SK-N-SH treated with all-trans-retinoic acid at 6 μM for 48 hours (cell line): Measurements from ENCODE around the gene MYO3B.

ENCODE experiments used
- ATAC-seq: fragments of 200-7000 bp; cut with Tn5 transposase; 3 replicates; pipeline ENCODE4 v1.9.1; 2020; ENCODE audit warnings: mild to moderate bottlenecking, moderate library complexity
- ARNTL ChIP-seq: fragments of 450-650 bp; formaldehyde crosslinking; IDR thresholded peaks from 2 replicates; pipeline ENCODE4 v1.5.0; 2020; ENCODE audit warnings: low read depth, mild to moderate bottlenecking, moderate library complexity, borderline replicate concordance
- BACH2 ChIP-seq: fragments of 250-450 bp; sonication (Bioruptor Pico); IDR thresholded peaks from 2 replicates; pipeline ENCODE4 v1.9.0; 2021; ENCODE audit warnings: mild to moderate bottlenecking, borderline replicate concordance
- CSDC2 ChIP-seq: fragments of 250-450 bp; sonication (Bioruptor Pico); IDR thresholded peaks from 2 replicates; pipeline ENCODE4 v1.5.0; 2020; ENCODE audit warnings: mild to moderate bottlenecking, moderate library complexity
- ESRRG ChIP-seq: fragments of 250-450 bp; sonication (Bioruptor Pico); IDR thresholded peaks from 2 replicates; pipeline ENCODE4 v1.6.1; 2021; ENCODE audit warnings: mild to moderate bottlenecking
- GLIS3 ChIP-seq: fragments of 250-450 bp; sonication (Bioruptor Pico); IDR thresholded peaks from 2 replicates; pipeline ENCODE4 v1.5.0; 2020; ENCODE audit warnings: mild to moderate bottlenecking, moderate library complexity
- ISL1 ChIP-seq: fragments of 250-450 bp; sonication (Bioruptor Pico); IDR thresholded peaks from 2 replicates; pipeline ENCODE4 v2.1.2; 2022; ENCODE audit warnings: mild to moderate bottlenecking, moderate library complexity
- OSR1 ChIP-seq: fragments of 250-450 bp; sonication (Bioruptor Pico); IDR thresholded peaks from 2 replicates; pipeline ENCODE4 v1.8.0; 2022; ENCODE audit warnings: moderate library complexity, mild to moderate bottlenecking, inconsistent platforms
- PPARA ChIP-seq: fragments of 250-450 bp; sonication (Bioruptor Pico); IDR thresholded peaks from 2 replicates; pipeline ENCODE4 v1.5.0; 2020; ENCODE audit warnings: mild to moderate bottlenecking, borderline replicate concordance
- RARB ChIP-seq: fragments of 250-450 bp; sonication (Bioruptor Pico); IDR thresholded peaks from 2 replicates; pipeline ENCODE4 v1.8.0; 2021; ENCODE audit warnings: mild to moderate bottlenecking, moderate library complexity
- SNAI2 ChIP-seq: fragments of 250-450 bp; sonication (Bioruptor Pico); IDR thresholded peaks from 2 replicates; pipeline ENCODE4 v1.5.0; 2020; ENCODE audit warnings: mild to moderate bottlenecking, moderate library complexity
- TCF4 ChIP-seq: fragments of 250-450 bp; sonication (Bioruptor Pico); IDR thresholded peaks from 2 replicates; pipeline ENCODE4 v1.8.0; 2021; ENCODE audit warnings: mild to moderate bottlenecking, moderate library complexity, borderline replicate concordance
- TOX ChIP-seq: fragments of 250-450 bp; sonication (Bioruptor Pico); IDR thresholded peaks from 2 replicates; pipeline ENCODE4 v1.8.0; 2021; ENCODE audit warnings: mild to moderate bottlenecking, moderate library complexity, borderline replicate concordance
- ZC3H10 ChIP-seq: fragments of 250-450 bp; sonication (Bioruptor Pico); IDR thresholded peaks from 2 replicates; pipeline ENCODE4 v1.5.1; 2021; ENCODE audit warnings: mild to moderate bottlenecking, moderate library complexity
- ZFP3 ChIP-seq: fragments of 250-450 bp; sonication (Bioruptor Pico); IDR thresholded peaks from 2 replicates; pipeline ENCODE4 v1.5.0; 2020; ENCODE audit warnings: mild to moderate bottlenecking, moderate library complexity
- ZFP30 ChIP-seq: fragments of 450-650 bp; formaldehyde crosslinking; IDR thresholded peaks from 2 replicates; pipeline ENCODE4 v1.5.0; 2022; ENCODE audit warnings: mild to moderate bottlenecking, moderate library complexity
- ZNF565 ChIP-seq: fragments of 450-650 bp; formaldehyde crosslinking; conservative IDR thresholded peaks from 2 replicates; pipeline ENCODE4 v1.5.0; 2020; ENCODE audit warnings: low read depth, mild to moderate bottlenecking, moderate library complexity
- ZNF70 ChIP-seq: fragments of 450-650 bp; formaldehyde crosslinking; IDR thresholded peaks from 2 replicates; pipeline ENCODE4 v1.5.0; 2020; ENCODE audit warnings: mild to moderate bottlenecking, moderate library complexity
- ZNF8 ChIP-seq: fragments of 450-650 bp; formaldehyde crosslinking; IDR thresholded peaks from 2 replicates; pipeline ENCODE4 v1.5.0; 2020; ENCODE audit warnings: mild to moderate bottlenecking, moderate library complexity
- TF ChIP-seq, protein P1 (sequence below): fragments of 250-450 bp; sonication (Bioruptor Pico); IDR thresholded peaks from 2 replicates; pipeline ENCODE4 v1.5.1; 2020; ENCODE audit warnings: low read depth, mild to moderate bottlenecking, moderate library complexity
- TF ChIP-seq, protein P2 (sequence below): fragments of 250-450 bp; sonication (Bioruptor Pico); IDR thresholded peaks from 2 replicates; pipeline ENCODE4 v1.5.0; 2020; ENCODE audit warnings: mild to moderate bottlenecking, moderate library complexity
- TF ChIP-seq, protein P3 (sequence below): fragments of 250-450 bp; sonication (Bioruptor Pico); IDR thresholded peaks from 2 replicates; pipeline ENCODE4 v1.8.0; 2021; ENCODE audit warnings: low read depth, mild to moderate bottlenecking, moderate library complexity, borderline replicate concordance
- TF ChIP-seq, protein P4 (sequence below): fragments of 250-450 bp; sonication (Bioruptor Pico); IDR thresholded peaks from 2 replicates; pipeline ENCODE4 v1.5.1; 2021; ENCODE audit warnings: mild to moderate bottlenecking, moderate library complexity
- TF ChIP-seq, protein P5 (sequence below): fragments of 250-450 bp; sonication (Bioruptor Pico); IDR thresholded peaks from 2 replicates; pipeline ENCODE4 v1.8.0; 2020; ENCODE audit warnings: mild to moderate bottlenecking, moderate library complexity, borderline replicate concordance

MYO3B gene

DNA sequence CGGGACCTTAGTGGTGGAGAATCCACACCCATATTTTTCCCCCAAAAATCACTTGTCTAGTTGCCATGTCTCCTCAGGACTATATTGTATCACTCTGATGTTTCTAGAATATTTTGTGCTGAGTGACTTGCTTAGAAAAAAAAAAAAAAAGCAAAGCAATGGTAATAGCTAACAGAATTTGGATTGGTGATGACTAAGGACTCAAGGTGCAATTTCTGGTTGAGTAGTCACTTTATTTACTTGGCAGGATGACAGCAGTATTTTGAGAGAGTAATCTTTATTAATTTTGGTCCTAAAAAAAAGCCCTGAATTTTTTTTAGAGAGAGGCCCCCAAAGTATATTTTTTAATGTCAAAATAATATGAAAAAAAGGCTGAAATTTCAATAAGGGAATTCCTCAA lies 32.8 kb upstream of the MYO3B start:
- no peak for ATAC-seq
- no peak for TF ChIP-seq RARB
- TF ChIP-seq, protein P1, sequence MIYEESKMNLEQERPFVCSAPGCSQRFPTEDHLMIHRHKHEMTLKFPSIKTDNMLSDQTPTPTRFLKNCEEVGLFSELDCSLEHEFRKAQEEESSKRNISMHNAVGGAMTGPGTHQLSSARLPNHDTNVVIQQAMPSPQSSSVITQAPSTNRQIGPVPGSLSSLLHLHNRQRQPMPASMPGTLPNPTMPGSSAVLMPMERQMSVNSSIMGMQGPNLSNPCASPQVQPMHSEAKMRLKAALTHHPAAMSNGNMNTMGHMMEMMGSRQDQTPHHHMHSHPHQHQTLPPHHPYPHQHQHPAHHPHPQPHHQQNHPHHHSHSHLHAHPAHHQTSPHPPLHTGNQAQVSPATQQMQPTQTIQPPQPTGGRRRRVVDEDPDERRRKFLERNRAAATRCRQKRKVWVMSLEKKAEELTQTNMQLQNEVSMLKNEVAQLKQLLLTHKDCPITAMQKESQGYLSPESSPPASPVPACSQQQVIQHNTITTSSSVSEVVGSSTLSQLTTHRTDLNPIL = no peak
- TF ChIP-seq ZNF565 (CRISPR knock-in tag) = no peak
- TF ChIP-seq ZFP3 (CRISPR knock-in tag) = no peak
- TF ChIP-seq ARNTL (CRISPR knock-in tag) = no peak
- TF ChIP-seq TCF4 = no peak
- TF ChIP-seq ZNF70 (CRISPR knock-in tag) = no peak
- no peak for TF ChIP-seq BACH2
- TF ChIP-seq GLIS3 = no peak
- no peak for TF ChIP-seq SNAI2 (CRISPR knock-in tag)
- TF ChIP-seq TOX = no peak
- TF ChIP-seq OSR1 (CRISPR knock-in tag) = no peak
- TF ChIP-seq, protein P2, sequence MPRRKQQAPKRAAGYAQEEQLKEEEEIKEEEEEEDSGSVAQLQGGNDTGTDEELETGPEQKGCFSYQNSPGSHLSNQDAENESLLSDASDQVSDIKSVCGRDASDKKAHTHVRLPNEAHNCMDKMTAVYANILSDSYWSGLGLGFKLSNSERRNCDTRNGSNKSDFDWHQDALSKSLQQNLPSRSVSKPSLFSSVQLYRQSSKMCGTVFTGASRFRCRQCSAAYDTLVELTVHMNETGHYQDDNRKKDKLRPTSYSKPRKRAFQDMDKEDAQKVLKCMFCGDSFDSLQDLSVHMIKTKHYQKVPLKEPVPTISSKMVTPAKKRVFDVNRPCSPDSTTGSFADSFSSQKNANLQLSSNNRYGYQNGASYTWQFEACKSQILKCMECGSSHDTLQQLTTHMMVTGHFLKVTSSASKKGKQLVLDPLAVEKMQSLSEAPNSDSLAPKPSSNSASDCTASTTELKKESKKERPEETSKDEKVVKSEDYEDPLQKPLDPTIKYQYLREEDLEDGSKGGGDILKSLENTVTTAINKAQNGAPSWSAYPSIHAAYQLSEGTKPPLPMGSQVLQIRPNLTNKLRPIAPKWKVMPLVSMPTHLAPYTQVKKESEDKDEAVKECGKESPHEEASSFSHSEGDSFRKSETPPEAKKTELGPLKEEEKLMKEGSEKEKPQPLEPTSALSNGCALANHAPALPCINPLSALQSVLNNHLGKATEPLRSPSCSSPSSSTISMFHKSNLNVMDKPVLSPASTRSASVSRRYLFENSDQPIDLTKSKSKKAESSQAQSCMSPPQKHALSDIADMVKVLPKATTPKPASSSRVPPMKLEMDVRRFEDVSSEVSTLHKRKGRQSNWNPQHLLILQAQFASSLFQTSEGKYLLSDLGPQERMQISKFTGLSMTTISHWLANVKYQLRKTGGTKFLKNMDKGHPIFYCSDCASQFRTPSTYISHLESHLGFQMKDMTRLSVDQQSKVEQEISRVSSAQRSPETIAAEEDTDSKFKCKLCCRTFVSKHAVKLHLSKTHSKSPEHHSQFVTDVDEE (CRISPR knock-in tag) = no peak

DNA sequence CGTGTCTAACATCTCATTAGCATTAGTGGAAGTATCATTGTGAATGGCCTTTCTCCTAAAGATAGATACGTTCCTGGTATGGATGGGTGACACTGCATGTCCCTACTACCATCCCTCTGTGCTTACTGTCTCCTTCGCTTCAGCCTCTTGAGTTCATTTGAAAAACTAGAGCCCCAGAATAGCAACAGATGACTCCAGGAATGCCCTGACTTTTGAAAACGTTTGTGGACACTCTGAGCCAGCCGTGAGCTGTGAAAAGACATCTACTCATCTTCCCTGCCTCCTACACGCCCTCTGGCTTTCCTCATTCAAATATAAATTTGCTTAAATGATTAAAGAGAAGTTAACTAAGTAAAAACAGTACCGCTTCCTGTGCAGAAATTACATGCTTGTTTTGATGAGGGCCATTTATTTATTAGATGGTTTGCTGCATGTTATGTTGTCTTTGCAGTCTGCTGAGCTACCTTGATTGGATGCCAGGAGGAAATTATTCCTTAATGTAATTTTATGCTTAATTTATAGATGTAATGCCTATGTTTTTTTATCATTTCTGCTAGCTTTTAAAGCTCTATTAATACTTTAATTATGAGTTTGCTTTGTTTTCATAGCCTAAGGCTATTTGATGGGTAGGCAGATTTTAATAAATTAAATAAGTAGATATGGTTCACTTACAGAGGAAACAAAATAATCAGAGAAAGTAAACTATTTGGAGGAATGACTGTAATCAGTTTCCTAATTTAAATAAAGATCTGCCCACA lies 32.1 kb upstream of the MYO3B start:
- ATAC-seq = peak; percentile 68
- TF ChIP-seq ISL1 (peak; percentile 83), CSDC2 (CRISPR knock-in tag) (no peak), BACH2 (0 out of 2 replicates have a peak, but pooled peaks have one; percentile 19), ESRRG (CRISPR knock-in tag) (no peak), ZNF565 (CRISPR knock-in tag) (no peak), RARB (no peak), GLIS3 (no peak), TOX (no peak), PPARA (no peak), ARNTL (CRISPR knock-in tag) (no peak; the same call in 1 of the 2 replicates), TCF4 (peak; percentile 87), ZC3H10 (no peak), SNAI2 (CRISPR knock-in tag) (no peak), ZNF8 (no peak), ZNF70 (CRISPR knock-in tag) (no peak), OSR1 (CRISPR knock-in tag) (no peak), ZFP3 (CRISPR knock-in tag) (no peak), ZFP30 (no peak)
- TF ChIP-seq, protein P3, sequence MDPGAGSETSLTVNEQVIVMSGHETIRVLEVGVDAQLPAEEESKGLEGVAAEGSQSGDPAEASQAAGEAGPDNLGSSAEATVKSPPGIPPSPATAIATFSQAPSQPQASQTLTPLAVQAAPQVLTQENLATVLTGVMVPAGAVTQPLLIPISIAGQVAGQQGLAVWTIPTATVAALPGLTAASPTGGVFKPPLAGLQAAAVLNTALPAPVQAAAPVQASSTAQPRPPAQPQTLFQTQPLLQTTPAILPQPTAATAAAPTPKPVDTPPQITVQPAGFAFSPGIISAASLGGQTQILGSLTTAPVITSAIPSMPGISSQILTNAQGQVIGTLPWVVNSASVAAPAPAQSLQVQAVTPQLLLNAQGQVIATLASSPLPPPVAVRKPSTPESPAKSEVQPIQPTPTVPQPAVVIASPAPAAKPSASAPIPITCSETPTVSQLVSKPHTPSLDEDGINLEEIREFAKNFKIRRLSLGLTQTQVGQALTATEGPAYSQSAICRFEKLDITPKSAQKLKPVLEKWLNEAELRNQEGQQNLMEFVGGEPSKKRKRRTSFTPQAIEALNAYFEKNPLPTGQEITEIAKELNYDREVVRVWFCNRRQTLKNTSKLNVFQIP (CRISPR knock-in tag) = no peak
- TF ChIP-seq, protein P1 = 0 out of 2 replicates have a peak, but pooled peaks have one; percentile 8
- TF ChIP-seq, protein P2 (CRISPR knock-in tag) = no peak; the same call in 1 of the 2 replicates
- TF ChIP-seq, protein P4, sequence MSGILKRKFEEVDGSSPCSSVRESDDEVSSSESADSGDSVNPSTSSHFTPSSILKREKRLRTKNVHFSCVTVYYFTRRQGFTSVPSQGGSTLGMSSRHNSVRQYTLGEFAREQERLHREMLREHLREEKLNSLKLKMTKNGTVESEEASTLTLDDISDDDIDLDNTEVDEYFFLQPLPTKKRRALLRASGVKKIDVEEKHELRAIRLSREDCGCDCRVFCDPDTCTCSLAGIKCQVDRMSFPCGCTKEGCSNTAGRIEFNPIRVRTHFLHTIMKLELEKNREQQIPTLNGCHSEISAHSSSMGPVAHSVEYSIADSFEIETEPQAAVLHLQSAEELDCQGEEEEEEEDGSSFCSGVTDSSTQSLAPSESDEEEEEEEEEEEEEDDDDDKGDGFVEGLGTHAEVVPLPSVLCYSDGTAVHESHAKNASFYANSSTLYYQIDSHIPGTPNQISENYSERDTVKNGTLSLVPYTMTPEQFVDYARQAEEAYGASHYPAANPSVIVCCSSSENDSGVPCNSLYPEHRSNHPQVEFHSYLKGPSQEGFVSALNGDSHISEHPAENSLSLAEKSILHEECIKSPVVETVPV (CRISPR knock-in tag) = peak; percentile 87
- TF ChIP-seq, protein P5, sequence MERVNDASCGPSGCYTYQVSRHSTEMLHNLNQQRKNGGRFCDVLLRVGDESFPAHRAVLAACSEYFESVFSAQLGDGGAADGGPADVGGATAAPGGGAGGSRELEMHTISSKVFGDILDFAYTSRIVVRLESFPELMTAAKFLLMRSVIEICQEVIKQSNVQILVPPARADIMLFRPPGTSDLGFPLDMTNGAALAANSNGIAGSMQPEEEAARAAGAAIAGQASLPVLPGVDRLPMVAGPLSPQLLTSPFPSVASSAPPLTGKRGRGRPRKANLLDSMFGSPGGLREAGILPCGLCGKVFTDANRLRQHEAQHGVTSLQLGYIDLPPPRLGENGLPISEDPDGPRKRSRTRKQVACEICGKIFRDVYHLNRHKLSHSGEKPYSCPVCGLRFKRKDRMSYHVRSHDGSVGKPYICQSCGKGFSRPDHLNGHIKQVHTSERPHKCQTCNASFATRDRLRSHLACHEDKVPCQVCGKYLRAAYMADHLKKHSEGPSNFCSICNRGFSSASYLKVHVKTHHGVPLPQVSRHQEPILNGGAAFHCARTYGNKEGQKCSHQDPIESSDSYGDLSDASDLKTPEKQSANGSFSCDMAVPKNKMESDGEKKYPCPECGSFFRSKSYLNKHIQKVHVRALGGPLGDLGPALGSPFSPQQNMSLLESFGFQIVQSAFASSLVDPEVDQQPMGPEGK = no peak
